ENCODE results near the gene SERPINB8.

SERPINB8 gene

GRCh38 chr18:64009305-64009704 lies 39.4 kb downstream of the SERPINB8 start:
- DNase-seq (ENCODE audit: low read depth in 4 of 4, low spot score in 1 of 4), result no peak

- DNase-seq (ENCODE audit: low read depth in 4 of 4, low spot score in 1 of 4), result no peak
Observed at GRCh38 chr18:64011513-64011912, 41.6 kb downstream of the SERPINB8 start.

GRCh38 chr18:64017870-64018269 lies 48.0 kb downstream of the SERPINB8 start:
- DNase-seq (ENCODE audit: low read depth in 4 of 4, low spot score in 1 of 4), result no peak

- no peak for DNase-seq (ENCODE audit: low read depth in 4 of 4, low spot score in 1 of 4)
Observed at GRCh38 chr18:64019922-64020756, 50.3 kb downstream of the SERPINB8 start.

DNA sequence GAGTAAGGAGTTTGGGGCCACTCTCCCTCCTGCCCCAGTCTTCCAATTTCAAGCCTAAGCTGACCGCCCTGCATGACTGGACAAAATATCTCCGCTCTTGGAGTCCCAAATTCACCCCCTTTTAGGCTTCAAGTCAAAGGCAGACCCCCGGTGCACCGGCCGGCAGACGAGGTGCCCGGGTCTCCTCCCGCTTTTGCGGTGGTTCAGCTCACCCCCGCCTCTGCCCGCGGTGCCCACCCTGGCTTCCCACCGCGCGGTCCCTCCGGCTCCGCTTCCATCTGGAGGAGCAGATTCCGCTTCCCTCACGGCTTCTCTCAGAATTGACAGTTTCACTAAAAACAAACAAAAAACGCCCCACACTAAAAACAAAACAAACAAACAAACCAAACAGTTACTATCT lies 56.5 kb downstream of the SERPINB8 start:
- no peak for DNase-seq (ENCODE audit: low read depth in 4 of 4, low spot score in 1 of 4)

DNA sequence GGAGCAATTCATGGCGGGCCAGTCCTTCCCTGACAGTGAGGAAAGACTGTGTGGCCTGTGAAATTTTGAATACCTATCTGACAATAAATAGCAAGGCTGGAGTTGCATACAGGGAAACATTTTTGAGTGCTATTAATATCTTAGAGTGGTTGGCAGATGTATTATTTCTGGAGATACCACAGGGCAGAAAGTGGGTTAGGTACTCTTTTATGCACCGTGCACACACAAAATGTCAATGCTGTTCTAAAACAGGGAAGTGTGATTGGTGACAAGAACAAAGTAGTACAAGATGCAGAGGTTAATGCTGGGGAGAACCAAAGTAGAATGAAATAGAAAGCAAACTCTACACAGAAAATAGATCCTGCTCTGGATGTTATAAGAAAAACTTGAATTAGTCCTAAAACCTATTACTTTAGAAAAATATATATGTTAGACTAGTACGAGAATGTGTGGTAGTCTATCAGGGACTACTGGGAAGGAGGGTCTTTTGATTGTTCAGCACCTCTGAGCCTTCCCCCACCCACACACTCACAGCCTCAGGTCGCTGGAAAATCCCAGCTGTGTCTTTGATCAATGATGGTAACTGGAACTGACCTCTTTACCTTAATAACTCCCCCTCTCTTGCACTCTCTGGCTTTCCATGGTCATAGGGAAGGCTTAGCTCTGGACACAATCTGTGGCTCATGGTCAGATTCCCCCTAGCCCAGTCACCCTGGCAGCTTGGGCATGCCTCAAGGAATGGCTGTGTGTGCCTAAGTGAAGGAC lies 58.2 kb downstream of the SERPINB8 start:
- DNase-seq (ENCODE audit: low read depth in 4 of 4, low spot score in 1 of 4), result no peak

DNA sequence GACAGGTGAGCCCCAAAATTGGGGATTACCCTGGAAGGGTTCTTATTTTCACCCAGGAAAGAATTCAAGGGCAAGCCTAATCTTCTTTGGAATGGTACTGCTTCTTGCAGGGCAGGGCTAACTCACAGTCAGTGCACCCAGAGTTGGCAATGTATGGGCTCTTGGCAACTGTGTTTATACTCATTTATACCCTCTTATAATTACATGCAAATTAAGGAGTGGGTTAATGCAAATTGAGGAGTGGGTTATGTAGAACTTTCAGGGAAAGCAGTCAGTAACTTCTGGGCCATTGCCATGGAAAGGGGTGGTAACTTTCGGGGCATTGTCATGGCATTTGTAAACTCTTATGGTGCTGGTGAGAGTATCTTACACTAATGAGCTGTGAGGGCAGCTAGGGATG lies 59.2 kb downstream of the SERPINB8 start:
- DNase-seq (ENCODE audit: low read depth in 4 of 4, low spot score in 1 of 4), result no peak

DNA sequence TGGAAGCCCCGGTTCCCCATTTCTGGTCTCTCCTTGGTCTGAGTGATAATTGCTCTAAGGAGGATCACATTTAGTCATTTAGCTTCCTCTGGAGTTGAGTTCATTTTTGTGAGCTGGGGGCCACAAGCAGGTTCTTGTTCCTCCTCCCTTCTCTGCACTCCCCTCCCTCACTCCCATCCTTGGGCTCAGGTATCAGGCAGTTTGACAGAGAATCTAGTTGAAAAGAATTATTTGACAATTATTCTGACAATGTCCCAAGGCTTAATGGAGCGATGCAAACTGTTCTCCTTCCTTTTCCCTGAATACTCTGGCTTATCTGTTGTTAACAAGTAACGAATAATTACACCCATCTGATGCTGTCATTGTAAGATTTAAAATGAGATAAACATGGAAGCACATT lies 61.5 kb downstream of the SERPINB8 start:
- no peak for DNase-seq (ENCODE audit: low read depth in 4 of 4, low spot score in 1 of 4)

DNA sequence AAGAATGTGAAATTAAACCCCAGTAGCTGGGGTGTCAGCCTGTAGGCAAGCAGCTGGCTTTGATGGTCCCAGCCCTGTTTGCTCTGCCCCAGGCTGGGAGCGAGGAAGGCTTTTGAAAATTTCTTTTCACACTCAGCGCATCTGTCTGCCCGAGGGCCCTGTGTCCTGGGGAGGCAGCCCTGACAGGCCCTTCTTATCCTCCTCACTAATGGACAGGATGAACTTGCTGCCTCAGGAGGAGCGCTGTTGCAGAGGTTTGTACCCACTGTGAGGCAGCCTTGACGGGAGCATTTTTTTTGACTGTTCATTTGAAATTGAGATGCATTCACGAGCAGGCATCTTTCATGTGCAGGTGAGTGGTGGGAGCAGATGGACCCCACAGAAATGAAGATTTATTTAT lies 62.4 kb downstream of the SERPINB8 start:
- DNase-seq (ENCODE audit: low read depth in 4 of 4, low spot score in 1 of 4), result no peak

- DNase-seq (ENCODE audit: low read depth in 4 of 4, low spot score in 1 of 4), result no peak
Observed at GRCh38 chr18:64037812-64038414, 68.0 kb downstream of the SERPINB8 start.
